ENCODE measurements around the gene SLC7A9.

Gene SLC7A9

DNA sequence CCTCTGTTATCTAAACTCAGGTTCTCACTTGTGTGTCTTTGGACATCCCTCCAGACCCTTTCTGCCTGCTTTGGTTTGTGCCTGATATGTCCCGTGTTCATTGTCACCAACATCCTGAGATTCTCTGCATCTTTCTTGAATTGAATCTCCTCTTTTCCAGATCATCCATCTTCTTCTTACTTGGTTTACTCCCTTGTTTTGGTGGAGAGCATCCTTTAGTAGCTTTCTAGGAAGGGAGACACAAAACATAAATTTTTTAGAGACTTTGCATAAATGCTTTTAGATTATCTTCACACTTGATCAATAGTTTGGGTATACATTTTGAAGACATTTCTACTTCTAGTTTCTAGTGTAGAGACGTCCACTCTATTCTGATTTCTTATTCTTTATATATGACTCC is 88.3 kb downstream of the SLC7A9 start:
- TF ChIP-seq CTCF (IDR thresholded peaks at IDR 0.05; ENCODE audit: control insufficient read depth, extremely low read depth, insufficient read depth), result no peak
- H3K4me3 ChIP-seq (ENCODE audit: low read depth, low read length), result no peak overlapping the region
- DNase-seq (ENCODE audit: low read depth), result no peak

Data from LNCaP clone FGC (cell line).